Hematopoietic multipotent progenitor cell treated with erythropoietin and hydrocortisone succinate and interleukin-3 and kit ligand, for 8 days (in vitro differentiated cells): ENCODE data around the gene SPACDR.
A peak's percentile ranks its signal among the peaks of the same experiment; 100 is the strongest.

Source experiments
- DNase-seq: peaks from one replicate; pipeline ENCODE4 v3.0.0-alpha.2; 2015

The SPACDR gene

DNA sequence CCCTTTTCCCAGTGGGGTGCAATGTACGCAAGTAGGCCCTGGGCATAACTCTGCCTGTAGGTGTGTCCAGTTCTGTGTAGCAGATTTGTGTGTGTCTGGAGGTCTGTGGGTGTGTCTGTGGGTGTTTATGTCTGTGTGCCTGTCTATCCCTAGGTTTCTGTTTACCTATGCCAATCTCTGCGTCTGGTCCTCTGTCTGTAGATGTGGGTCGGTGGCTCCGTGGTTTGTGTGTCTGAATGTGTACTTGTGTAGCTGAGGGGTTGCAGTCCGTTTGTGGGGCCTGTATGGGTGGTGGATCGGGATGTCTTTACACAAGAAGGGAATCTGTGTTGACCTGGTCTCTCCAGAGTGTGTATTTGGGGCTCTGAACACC lies 20.6 kb upstream of the SPACDR start:
- DNase-seq: no peak

DNA sequence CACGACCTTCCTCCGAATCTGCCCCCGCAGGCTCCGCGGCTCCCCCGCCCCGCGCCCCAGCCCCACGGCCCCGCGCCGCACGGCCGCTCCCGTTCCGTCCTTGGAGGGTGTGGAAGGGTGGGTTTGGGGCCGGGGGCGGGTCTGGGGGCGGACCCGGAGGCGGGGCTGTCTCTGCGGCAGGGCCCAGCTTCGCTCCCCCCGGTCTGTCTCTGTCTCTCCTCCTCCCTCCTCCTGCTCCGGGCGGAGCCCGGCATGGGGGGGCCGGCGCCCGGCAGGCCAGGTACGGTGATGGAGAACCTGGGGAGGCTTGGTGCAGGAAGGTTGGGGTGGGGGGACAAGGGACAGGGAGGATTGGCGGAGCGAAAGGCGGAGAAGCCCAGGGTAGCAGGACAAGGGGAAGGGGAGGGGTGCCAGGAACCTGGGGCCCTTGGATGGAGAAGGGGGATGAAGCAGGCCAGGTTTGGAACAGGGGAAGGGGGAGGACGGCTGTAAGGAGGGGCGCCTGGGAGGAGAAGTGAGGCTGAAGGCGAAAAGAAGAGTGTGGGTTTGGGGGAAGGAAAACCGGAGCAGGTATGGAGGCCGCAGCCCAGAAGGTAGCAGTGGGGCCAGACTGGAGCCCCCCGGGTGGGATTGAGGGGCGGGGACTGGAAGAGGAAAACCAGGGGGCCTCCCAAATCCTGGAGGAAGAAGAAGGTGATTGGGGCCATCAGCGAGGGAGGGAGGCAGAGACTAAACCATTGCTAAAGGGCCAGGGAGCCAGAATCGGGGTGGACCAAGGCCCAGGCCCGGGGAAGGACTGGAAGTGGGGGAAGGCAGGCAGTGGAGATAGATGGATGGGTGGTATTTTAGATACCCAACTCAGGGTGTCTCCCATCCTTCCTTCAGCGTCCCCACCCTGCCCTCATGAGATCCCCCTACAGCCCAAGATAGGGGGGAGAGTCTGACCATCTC lies 19.9 kb upstream of the SPACDR start, which contains the start of gene NYAP1:
Gene NYAP1, plus strand, starts transcription at position 206 of the 951 bp plus-strand sequence. CDS start 1,385 bp downstream, outside the sequence.
- DNase-seq: peak; percentile 62

DNA sequence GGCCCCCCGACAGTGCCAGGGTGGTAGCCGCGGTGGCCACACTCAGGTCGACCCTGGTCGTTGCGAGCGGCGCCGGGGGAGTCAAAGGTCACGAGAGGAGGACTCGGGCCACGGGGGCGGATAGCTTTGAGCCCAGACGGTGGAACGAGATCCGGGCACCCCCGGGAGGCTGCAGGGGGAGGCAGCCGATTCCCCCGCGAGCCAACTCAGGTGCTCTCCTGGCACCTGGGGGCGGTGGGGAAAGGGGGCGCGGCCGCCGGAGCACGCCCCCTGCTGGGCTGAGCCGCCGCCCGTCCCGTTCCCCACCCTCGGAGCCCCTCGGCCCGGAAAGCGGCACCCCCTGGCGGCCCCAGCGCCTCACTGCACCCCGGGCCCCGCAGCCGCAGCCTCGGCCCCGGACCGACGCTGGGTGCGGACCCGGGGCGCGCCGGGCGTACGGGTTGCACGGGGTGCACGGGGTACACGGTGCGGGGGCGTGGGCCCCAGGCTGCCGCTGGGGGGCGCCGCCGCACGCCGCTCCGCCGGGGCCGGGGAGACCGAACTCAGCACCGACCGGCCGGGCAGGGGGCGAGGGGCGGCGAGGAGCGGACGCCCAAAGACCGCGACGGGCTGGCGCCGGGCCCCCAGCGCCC lies 19.1 kb upstream of the SPACDR start:
- DNase-seq: peak; percentile 77

DNA sequence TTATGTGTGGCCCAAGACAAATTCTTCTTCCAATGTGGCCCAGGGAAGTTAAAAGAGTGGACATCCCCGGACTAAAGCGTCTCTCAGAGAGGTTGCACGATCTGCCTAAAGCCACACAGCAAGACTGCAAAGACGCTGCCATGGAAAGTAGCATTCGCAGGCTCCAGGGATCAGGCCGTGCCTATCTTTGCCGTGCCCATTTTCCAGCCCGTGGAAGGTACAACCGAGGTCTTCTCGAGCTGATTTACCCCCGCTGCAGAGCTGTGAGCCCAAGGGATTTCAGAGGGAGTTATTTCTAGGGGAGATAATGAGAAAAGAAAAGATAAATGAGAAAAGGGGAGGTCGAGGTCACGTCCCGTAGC lies 18.6 kb upstream of the SPACDR start:
- no peak for DNase-seq

DNA sequence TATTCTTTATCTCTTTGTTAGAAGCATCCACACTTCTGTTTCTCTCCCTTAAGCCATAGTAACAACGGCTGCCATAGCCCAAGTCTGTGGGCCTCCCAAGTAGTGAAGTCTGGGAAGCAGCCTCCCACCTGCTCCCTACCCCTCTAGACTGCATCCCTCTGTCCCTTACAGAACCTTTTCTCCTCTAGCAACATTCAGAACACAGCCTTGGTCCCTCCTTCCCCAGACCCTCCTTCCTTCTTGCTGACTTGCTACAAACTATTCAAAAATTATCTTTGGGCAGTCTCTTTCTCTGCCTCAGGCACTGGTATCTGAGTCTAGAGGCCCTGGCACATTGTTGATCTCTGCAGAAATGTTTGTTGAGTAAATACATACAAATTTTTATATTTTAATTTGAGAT lies 17.4 kb upstream of the SPACDR start:
- DNase-seq: no peak

DNA sequence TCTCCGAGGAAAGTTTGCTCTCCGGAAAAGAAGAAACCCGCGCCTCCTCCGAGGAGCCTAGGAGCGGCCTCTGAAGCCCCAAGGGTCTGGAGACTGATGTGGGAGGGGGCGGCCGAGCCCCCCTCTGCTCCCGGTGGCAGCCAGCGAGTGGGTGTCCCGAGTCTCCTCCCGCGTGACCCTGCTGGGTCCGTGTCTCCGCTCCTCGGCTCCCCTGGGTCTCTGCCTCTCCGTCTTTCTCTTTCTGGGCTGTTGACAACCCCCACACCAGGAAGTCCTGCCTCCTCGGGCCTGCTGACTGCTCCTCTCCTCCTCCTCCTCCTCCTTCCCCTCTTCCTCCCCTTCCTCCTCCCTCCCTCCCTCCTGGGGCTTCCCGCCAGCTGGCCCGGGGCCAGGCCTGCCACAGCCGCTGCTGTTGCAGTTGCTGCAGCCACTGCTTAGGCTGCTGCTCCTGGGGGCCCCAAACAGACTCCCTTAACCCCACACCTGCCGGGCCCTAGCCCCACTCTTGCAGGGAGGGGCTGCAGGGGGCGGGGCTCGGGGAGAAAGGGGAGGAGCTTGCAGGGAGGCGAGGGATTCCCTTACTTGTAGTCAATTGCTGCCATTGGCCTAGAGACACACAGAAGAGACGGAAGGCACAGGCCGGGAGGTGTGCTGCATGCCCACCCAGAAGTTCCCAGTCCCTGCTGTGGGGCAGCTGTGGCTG lies 15.0 kb upstream of the SPACDR start, which contains the start of gene TSC22D4:
Gene TSC22D4, minus strand, starts transcription at position 257 of the 703 bp plus-strand sequence. CDS start 1,176 bp downstream, outside the sequence.
- peak; percentile 97 for DNase-seq

DNA sequence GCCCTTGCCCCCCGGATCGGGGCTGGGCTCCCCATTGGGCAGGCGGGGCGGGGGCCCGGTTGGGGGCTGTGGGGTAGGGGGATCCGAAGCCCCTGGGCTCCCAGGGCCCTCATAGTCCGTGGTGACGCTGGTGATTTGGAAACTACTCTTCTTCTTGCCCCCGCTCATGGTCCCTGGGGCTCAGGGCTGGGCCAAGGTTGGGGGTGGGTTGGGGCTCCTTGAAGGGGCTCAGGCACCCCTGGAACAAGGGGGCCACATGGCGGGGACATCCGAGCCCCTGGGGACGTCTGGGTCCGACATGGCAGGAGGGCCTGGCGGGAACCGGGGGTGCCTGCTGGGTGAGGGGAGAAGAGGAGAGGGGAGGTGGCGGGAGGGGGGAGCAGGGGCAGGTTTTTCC lies 13.8 kb upstream of the SPACDR start:
- DNase-seq: no peak

DNA sequence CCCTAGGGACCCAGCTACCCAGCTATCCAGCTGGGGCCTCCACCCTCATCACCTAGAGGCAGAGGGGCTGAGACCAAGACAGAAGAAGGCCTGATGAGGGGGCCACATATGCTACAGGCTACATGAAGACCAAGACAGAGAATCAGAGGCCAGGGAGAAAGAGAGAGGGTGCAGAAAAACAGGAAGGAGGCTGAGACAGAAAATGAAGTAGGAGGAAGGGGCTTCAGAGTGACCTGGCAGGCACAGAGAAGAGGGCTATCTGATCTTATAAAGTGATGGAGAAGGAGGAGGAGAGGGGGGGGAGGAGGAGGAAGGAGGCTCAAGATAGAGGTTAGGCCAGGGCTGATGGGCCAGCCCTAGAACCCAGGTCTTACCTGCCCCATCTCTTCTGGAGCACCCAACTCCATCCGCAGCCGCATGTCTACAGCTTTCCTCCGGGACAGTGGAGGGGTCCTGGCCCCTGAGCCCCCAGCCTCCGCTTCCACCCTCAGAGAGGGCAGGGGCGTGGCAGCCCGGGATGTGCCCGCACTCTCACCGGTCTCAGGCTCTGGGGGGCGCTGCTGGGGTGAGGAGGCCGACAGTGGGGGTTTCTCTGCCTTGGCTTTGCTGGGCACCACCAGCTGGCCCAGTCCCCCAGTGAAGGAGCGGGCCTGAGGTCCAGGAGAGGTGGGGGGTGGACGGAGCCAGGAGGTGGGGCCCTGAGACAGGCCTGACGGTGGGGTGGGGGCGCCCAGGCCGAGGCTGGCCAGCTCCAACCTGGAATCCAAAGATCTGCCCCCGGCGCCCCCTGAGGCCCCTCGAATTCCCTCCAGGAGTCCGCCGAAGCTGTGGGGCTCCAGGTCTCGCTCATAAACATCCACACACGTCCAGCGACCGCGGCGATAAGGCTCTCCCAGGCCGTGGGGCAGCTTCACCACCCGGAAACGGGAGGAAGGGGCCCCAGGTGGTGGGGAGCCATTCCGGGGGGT lies 13.1 kb upstream of the SPACDR start:
- peak; percentile 48 for DNase-seq

DNA sequence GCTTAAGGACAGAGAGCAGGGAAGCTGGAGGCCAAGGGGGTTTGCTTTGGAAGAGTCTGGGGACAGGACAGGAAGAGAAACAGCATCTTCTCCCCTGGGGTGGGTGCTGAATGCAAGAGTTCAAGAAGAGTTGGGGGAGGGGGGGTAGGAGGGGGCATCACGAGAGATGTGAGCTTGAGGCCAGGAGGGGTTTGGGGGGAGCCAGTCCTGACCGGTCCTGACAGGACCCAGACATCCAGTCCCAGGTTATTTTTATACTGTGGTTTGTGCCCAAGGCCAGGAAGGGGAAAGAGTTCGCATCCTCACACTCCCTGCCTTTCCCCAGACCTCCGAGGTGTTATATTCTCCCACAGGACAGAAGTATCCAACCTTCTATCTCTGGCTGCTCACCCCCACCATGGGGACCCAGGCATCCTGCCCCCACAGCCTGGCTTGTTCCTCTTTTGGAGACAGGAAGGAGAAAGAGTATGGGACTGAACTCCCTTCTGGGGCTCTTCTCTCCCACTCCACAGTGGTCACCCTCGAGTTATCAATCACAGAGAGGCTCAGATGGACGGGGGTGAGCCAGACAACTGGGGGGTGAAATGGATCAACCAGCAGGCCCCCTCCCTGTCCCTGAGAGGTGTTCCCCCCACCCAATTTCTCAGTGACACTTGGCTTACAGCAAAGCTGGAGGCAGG lies 12.2 kb upstream of the SPACDR start:
- DNase-seq: no peak

DNA sequence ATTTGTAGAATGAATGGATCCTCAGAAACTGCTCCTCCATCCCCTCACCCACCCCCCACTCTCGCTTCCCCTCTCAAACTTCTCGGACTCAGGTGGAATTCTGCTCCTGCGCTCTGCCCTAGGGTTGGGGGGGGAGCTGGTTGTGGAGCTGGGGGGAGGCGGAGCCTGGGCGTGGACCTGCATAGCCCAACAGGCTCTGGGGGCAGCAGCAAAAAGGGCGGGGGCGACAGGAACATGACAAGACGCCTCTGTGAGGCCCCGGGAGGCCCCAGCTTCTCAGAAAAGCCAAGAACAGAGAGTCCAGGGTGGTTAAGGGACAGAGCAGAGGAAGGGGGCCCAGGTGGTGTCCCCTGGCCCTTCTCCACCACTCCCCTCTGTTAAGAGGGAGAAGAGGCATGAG lies 11.5 kb upstream of the SPACDR start:
- peak; percentile 80 for DNase-seq

DNA sequence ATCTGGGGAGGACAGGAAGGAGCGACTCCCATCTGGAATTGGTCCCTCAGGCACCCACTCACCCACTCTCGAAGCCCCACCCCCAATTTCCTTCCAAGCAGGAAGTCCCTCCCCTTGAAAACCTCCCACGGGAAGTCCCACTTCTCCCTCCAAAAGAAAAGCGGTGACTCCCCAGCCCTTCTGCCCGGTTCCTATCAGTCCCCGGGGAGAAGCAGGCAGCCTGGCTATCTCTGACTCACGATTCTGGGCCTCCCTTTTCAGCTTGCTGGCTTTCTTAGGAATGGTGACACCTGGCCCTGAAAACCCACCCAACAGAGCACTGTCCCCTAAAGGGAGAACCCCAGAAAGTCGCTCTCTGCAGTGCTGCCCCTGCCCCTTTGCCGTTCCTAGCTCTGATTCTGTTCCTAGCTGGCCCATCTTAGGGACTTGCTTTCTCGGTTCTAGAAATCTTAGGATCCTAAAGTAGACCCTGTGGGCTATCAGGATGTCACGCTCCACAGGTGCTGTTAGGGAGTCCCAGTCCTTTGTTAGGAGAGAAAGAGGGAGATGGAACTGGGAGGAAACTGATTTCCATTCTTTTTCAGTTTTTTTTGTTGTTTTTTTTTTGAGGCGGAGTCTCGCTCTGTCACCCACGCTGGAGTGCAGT lies 8.9 kb upstream of the SPACDR start:
- peak; percentile 71 for DNase-seq

DNA sequence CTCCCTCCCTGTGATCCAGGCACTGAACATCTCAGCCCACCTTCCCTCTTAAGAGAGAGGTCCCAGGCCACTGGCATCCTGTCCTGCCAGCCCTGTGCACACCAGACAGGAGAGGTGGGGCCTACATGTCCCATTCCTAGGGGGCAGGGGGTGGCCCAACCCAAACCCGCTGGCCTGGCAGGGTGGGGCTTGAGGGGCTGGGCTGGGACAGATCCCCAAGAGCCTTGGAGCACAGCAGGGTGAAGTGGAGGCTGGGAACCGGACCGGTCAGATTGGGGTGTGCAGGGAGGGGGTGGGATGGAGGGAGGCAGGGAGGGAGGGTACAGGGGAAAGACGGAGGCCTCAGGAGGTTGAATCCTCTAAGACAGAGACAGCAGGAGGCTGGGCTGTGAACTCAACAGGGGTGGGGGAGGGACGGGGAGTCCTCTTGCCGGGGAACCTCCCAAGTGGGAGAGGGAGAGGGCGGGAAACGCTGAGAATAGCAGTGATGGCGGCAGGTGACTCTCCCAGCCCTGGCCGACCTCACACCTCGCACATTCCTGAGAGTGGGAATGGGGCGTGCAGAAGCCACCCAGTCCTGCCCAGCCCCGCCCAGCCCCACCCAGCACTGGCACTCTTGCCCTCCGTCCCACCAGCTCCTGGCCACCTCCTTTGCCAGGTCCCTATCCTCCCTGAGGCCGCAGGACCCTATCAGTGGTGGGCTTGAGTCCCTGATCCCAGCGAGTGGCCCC lies 8.2 kb upstream of the SPACDR start:
- no peak for DNase-seq

DNA sequence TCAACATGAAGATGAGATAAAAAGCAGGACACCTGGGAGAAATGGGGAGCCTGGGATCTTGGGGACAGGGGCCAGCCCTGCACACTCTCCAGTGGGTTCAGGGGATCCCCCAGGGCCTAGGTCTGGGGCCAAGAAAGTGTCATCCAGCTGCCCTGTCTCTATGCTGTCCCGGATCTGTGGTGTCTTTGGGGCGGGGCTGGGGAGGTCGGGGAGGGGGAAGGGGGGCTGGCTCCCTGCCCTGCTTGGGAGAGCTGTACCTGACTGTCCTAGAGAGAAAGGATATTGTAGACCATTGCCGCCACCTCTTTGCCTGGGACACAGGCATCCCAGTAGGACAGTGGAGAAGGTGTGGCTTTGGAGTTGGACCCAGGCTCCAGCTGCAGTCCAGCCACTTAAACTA lies 7.0 kb upstream of the SPACDR start:
- no peak for DNase-seq

DNA sequence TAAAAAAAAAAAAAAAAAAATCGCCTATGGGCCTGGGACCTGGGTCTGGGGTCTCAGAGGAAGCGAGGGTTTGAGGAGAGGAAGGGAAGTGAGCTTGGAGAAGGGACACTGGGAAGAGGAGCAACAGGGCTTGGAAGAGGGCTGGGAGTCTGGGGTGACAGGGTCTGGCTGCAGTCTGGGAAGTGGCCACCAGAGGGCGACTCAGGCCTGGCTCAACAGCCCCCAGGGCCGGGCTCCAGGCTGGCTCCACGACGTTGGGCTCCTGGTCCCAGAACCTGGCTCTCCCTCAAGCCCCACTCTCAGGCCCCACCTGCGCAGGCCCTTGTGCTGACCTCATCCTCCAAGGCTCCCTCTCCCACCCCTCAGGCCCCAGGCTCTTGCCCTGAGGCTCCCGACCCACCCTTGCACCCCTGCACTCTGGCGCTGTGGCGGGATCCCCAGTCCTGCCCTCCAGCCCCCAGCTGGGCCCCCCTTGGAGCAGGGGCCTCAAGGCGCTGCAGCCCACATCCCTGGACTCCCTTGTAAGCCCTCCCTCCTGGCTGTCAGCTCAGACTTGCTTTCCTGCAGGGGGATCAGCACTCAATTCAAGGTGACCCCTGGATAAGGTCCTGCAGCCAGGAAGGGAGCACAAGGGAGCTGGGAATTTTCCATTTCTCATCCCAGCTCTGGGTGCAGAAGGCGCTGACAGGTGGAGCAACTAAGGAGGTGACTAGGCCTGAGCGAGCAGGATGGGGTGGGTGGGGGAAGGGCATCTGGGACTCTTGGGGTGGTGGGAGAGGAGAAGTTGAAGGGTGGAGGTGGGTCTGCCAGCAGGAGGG lies 5.4 kb upstream of the SPACDR start:
- DNase-seq: peak; percentile 72

DNA sequence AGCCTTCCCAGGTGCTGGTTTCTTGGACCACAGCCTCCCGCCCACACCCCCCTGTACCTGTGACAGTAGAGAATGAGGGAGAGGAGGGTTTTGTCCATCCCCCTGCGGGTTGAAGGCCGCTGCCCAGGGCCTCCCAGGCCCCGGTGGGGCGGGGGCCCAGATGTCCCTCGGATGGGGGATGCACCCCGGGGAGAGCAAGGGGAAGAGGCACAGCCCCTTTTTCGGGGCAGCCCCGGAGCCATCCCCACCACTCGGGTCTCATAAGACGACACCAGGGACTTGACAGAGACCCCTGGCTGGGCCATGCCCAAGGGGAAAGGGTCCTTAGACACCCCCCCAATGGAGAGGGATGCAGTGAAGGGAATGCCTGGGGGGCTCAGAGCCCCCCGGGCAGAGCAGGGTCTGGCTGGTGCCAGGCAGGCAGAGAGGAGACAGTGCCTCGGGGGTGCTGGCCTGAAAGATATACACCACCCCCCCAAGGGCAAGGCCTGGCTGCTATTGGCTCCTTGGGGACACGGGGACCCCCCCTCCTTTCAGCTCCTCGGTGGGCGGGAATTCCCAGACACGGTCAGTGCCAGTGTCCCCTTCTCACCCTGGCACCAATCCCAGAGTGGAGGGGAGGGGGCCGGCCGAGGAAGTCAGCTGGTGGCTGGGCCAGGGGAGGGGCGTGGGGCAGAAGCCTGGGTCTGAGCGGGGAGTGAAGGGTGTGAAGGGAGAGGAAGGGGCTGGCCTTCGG lies 3.7 kb upstream of the SPACDR start:
- no peak for DNase-seq

DNA sequence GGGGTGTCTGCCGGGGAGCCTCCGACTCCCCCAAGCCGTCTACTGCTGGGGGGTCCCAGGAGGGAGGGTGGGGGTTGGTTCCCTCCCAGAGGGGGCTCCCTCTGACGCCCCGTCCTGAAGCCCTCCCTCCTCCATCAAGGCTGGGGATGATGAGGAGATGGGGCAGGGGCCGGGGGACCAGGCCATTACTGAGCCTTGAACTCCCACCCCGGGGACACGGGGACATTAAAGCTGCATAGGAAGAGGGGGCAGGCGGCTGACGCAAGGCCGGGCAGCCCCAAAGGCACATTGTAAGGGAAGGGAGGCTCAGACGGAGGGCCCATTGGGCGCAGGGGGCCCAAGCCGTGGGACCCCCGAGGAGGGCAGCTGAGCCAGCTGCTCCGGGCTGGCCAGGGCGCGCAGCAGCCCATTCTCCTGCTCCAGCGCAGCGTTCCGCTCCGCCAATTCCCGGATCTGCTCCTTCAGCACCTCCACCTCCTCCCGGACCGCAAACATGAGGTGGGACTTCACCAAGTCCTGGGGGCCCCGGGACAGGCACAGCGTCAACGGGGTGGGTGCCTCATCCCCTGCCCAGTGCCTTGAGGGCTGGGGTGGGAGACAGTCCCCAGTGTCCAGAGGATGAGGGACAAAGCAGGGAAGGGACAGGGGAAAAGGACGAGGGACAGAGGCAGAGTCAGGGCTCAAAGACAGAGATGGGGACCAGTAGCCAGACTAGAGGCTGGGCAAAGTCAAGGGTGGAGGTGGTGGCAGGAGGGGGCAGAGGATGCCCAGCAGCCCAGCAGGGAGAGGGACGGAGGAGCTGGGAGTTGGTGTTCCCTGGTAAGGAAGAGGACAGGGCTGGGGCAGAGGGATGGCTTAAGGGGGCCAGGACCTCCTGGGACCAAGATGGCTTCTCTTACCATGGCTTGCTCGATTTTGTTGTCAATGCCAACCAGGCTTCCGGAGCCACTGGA lies 2.9 kb upstream of the SPACDR start:
- no peak for DNase-seq

DNA sequence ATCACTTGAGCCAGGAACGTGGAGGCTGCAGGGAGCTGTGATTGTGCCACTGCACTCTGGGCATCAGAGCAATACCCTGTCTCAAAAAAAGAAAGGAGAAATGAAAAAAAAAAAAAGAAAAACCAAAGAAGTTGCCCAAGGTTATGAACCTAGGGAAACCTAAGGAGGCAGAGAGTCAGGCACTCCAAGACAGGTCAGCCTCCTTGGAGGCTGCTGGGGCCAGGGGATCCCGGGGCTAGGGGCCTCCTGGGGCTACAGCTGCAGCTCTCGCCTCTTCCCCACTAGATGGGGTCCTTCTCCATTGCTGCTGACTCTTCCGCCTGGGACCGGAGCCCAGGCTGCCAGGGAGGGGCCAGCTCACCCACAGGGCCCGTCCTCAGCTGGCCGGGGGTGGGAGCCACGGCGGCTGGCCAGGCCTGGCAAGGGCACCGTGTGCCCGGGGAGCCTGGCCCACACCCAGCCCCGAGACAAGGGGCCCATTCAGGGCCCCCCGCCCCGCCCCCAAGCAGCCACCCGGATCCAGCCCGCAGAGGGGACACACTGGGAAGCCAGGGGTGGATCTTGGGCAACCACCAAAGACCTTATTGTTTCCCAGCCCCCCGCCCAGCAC lies 1.7 kb upstream of the SPACDR start:
- peak; percentile 76 for DNase-seq
